NT2/D1 (cell line): ENCODE data around the gene MUC5AC.
"Not testable (repeated sequence)": the region's sequence is repeated elsewhere in the genome, so short reads cannot be mapped to it uniquely, and the experiment has no call there.

ENCODE experiments used
- DNase-seq: peaks from one replicate; pipeline ENCODE4 v3.0.0-alpha.2; 2011; ENCODE audit warnings: low read depth, low spot score
- H3K27me3 ChIP-seq: 2 replicates; pipeline ENCODE4 v1.6.0; 2011; ENCODE audit warnings: mild to moderate bottlenecking; ENCODE audit not compliant: insufficient read length, insufficient read depth
- H3K36me3 ChIP-seq: 2 replicates; pipeline ENCODE4 v1.6.1; 2011; ENCODE audit warnings: mild to moderate bottlenecking, low read length, mixed read lengths; ENCODE audit not compliant: insufficient read depth, insufficient read length
- H3K4me1 ChIP-seq: 2 replicates; pipeline ENCODE4 v1.5.1; 2011; ENCODE audit not compliant: insufficient read depth, insufficient read length
- H3K4me3 ChIP-seq: 2 replicates; pipeline ENCODE4 v1.5.1; 2011; ENCODE audit warnings: low read depth; ENCODE audit not compliant: insufficient read length
- H3K9ac ChIP-seq: 2 replicates; pipeline ENCODE4 v1.6.0; 2011; ENCODE audit warnings: low read depth; ENCODE audit not compliant: insufficient read length
- H3K9me3 ChIP-seq: 2 replicates; pipeline ENCODE4 v1.5.1; 2011; ENCODE audit warnings: mild to moderate bottlenecking, low read length; ENCODE audit not compliant: insufficient read depth
- SUZ12 ChIP-seq: IDR thresholded peaks from 2 replicates; pipeline ENCODE4 v1.6.1; 2011; ENCODE audit not compliant: insufficient read length, insufficient read depth; ENCODE audit errors: extremely low read depth
- YY1 ChIP-seq: IDR thresholded peaks from 2 replicates; pipeline ENCODE4 v1.6.1; 2011; ENCODE audit not compliant: insufficient read length, insufficient read depth
- ZNF274 ChIP-seq: IDR thresholded peaks from 2 replicates; pipeline ENCODE4 v1.6.1; 2011; ENCODE audit warnings: mild to moderate bottlenecking, low read depth, low read length

The MUC5AC gene

DNA sequence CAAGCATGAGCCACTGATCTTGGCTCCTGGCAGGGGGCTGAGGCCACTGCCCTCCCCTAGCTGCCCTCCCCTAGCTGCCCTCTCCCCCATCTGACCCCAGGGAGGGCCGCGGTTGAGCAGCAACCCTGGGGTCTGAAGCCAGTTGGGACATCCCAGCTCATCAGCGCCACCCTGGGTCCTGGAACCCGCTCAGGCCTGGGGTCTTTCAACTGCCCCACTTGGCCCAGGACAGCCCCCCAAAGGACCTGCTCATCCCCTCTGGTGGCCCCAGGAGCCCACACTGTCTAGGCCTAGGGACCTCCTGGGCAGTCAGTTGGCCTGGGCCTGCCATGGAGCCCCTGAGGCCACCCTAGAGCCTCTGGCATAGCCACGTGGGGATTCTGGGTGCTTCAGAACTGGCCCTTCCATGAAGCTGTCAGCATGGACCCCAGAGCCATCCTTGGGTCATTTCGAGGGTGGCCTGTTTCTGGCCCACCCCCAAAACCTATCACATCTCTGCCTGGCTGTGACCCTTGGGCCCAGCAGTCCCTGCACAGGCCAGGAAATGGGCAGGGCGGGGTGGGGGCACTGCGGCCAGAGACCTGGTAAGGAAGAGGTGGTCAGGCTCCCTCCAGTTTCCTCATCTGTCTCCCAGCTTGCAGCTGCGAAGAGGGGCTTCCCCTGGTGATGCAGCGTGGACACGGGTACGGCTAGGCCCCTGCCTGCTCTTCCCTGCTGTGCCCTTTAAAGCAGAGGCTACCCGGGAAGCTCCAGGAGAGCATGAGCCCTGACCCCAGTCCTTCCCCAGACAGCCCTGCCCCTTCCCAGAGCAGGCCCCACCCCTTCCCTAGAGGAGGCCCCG lies 45.2 kb upstream of the MUC5AC start:
- no peak for DNase-seq
- Histone ChIP-seq H3K36me3 (no peaks in the 10 kb centered on the region), H3K9ac (no peak overlapping the region), H3K9me3 (no peaks in the 10 kb centered on the region), H3K27me3 (peaks cover 4% of the 10 kb centered on the region), H3K4me1 (peaks cover 10% of the 10 kb centered on the region), H3K4me3 (no peak overlapping the region)
- no peak for TF ChIP-seq SUZ12
- TF ChIP-seq YY1: no peak
- TF ChIP-seq ZNF274: no peak

DNA sequence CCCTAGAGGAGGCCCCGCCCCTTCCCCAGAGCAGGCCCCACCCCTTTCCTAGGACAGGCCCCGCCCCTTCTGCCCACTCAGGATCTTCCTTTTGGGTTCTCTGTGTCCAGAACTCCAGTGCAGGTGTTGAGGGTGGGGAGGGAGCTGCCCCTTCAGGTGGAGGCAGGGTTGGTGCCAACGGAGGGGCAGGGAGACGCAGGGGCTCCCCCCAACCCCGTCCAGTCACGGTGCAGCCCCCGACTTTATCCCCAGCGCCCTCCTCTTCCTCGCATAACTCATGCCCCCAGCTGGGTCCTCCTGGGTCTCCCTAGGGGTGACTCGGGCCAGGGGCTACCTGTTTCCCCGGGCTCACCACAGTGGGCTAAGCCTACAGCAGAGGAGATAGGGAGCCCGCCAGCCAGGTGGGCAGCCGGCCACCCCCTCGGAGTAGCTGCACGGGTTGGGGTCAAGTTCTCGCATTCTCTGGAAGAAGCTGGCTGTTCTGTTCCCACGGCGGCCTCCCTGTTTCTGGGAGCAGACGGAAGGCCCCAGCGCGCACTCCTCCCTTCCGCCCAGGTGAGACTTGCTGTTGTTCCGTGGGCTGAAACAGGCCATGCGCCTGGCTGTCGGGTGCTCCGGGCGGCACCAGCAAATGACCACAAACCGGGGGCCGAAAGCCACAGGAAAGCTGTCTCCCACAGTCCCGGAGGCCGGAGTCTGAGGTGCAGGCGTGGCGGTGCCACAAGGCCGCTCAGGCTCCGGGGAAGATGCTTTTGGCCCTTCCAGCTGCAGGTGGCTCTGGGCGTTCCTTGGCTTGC lies 44.1 kb upstream of the MUC5AC start:
- no peak for DNase-seq
- H3K27me3 ChIP-seq: peaks cover 4% of the 10 kb centered on the region
- TF ChIP-seq ZNF274 (no peak), YY1 (no peak), SUZ12 (no peak)
- no peak overlapping the region for H3K9ac ChIP-seq
- H3K4me3 ChIP-seq: no peak overlapping the region
- H3K36me3 ChIP-seq: no peaks in the 10 kb centered on the region
- no peaks in the 10 kb centered on the region for H3K9me3 ChIP-seq
- H3K4me1 ChIP-seq: peaks cover 8% of the 10 kb centered on the region

DNA sequence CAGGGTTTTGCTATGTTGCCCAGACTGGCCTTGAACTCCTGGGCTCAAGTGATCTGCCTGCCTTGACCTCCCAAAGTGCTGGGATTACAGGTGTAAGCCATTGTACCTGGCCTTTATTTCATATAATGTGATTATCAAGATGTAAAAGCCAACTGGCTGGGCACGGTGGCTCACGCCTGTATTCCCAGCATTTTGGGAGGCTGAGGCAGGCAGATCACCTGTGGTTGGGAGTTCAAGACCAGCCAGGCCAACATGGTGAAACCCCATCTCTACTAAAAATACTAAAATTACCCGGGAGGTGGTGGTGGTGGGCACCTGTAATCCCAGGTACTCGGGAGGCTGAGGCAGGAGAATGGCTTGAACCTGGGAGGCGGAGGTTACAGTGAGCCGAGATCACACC lies 42.5 kb upstream of the MUC5AC start:
- not testable (repeated sequence) for H3K27me3 ChIP-seq, H3K9me3 ChIP-seq, DNase-seq, H3K4me3 ChIP-seq, H3K9ac ChIP-seq, H3K4me1 ChIP-seq, H3K36me3 ChIP-seq

DNA sequence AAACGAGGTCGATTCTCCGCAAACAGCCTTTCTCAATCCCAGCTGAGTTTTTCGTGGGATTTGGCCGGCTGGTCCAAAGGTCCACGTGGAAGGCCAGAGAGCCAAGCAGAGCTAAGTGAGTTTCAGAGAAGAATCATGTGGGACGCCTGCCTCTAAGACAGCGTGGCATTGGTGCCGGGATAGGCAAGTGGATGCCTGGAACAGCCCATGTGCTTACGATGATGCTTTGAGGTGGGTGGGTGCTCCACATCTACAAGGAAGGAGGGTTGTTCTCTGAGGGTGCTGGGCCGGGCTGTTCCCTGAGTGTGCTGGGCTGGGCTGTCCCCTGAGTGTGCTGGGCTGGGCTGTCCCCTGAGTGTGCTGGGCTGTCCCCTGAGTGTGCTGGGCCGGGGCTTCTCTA lies 41.6 kb upstream of the MUC5AC start:
- Histone ChIP-seq H3K4me1 (no peaks in the 10 kb centered on the region), H3K36me3 (no peaks in the 10 kb centered on the region), H3K9ac (no peak overlapping the region), H3K4me3 (no peak overlapping the region), H3K9me3 (no peaks in the 10 kb centered on the region), H3K27me3 (peaks cover 4% of the 10 kb centered on the region)
- no peak for DNase-seq
- TF ChIP-seq ZNF274: no peak

DNA sequence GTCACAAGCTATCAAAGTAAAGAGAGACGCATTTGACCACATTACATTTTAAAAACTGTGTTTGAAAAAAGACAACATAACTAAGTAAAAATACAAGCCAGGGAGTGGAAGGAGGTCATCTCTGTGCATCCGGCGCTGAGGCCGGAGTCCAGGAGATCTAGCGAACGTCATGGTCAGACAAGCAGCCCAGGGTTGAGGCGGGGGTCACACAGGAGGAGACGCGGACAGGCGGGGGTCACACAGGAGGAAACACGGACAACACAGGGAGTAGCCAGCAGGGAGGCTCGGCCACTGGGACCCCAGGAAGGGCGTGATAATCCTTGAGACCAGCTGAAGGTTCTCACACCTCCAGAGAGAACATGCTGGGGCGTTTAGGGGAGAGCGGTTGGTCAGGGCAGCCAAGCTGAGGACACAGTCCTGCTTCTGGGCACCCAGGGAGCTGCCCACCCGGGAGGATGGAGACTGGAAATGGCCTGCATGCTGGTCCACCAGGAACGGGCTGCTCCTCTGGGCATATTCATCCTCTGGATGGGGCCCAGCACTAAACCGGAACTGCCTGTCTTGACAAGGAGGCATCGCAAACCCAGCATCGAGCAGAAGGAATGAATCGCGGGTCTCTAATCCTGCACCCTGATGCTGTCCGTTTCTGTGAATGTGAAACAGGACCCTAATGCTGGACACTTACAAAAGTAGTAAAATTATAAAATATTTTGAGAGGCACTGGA lies 40.9 kb upstream of the MUC5AC start:
- no peak for DNase-seq
- peaks cover 4% of the 10 kb centered on the region for H3K27me3 ChIP-seq
- TF ChIP-seq SUZ12 (no peak), ZNF274 (no peak), YY1 (no peak)
- no peaks in the 10 kb centered on the region for H3K36me3 ChIP-seq
- no peaks in the 10 kb centered on the region for H3K9me3 ChIP-seq
- H3K4me3 ChIP-seq: no peak overlapping the region
- no peaks in the 10 kb centered on the region for H3K4me1 ChIP-seq
- no peak overlapping the region for H3K9ac ChIP-seq

DNA sequence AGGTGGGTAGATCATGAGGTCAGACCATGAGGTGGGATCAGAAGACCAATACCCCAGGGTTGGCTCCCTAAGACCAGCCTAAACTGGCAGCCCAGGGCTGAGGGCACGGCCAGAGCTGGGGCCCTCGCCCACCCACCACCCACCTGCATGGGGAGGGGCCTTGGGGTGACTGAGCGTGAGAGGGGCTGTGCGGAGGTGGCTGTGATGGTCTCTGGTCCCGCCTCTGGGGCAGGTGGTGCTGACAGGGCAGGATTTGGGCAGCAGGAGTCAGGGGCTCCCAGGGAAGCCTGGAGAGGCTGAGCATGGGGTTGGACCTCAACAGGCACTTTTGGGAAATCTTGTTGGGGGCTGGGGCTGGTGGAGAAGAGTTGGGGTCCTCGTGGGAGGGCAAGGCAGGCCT lies 39.8 kb upstream of the MUC5AC start:
- Histone ChIP-seq H3K4me1 (no peaks in the 10 kb centered on the region), H3K4me3 (no peak overlapping the region), H3K9ac (no peak overlapping the region), H3K9me3 (no peaks in the 10 kb centered on the region), H3K27me3 (peaks cover 16% of the 10 kb centered on the region), H3K36me3 (no peaks in the 10 kb centered on the region)
- TF ChIP-seq ZNF274: no peak
- TF ChIP-seq SUZ12: no peak
- TF ChIP-seq YY1: no peak
- no peak for DNase-seq
